ENCODE data around the gene TEX2. TPM values are rescaled to one million over a fixed set of nuclear protein-coding genes. Genes with fewer than 3 reads are reported as not detected.
A peak's percentile ranks its signal among the peaks of the same experiment; 100 is the strongest.

The TEX2 gene
- total and polyA plus RNA-seq, 2 of the 13 experiments (the other 11 are each of a cell fraction or from before 2014, with no cell fraction given) = 21.4 to 37.7 TPM

DNA sequence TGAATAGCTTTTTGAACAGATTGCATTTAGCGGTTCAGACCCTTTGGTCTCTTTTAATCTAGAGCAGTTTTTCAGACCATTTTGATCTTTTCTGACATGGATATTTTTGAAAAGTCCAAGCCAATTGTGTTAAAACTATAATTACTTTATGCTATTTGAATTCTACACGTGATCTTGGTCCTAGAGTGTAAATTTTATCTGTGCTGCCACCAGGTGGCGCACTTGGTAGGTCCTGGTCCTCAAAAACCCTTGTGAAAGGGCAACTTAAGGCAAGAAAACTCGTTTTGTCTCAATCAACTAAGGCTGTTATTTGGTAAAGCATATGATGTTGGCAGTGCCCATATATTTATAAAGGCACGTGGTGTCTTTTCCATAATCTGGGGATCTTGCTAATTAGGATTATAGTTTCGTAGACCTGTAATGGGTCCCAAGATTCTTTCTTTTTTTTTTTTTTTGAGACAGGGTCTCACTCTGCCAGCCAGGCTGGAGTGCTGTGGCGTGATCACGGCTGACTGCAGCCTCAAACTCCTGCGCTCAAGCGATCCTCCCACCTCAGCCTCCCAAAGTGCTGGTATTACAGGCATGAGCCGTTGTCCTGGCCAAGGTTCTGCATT lies 43.9 kb upstream of the TEX2 start (continued):
- TF ChIP-seq NR2F6 (IDR thresholded peaks at IDR 0.05) (0 out of 2 replicates have a peak, but pooled peaks have one; percentile 15), NR2F6 (CRISPR knock-in tag; IDR thresholded peaks at IDR 0.05) (0 out of 2 replicates have a peak, but pooled peaks have one; percentile 16), RXRB (CRISPR knock-in tag; IDR thresholded peaks at IDR 0.05; ENCODE audit: borderline replicate concordance) (no peak), RAD21 (CRISPR knock-in tag; IDR thresholded peaks at IDR 0.05) (peak; percentile 77), MIXL1 (CRISPR knock-in tag; IDR thresholded peaks at IDR 0.05) (0 out of 2 replicates have a peak, but pooled peaks have one; percentile 19), SALL1 (CRISPR knock-in tag; IDR thresholded peaks at IDR 0.05) (0 out of 2 replicates have a peak, but pooled peaks have one; percentile 19), ZFP36L2 (CRISPR knock-in tag; IDR thresholded peaks at IDR 0.05) (no peak), BHLHE40 (IDR thresholded peaks at IDR 0.05; ENCODE audit: low read length) (peak; percentile 77), XRCC5 (optimal IDR thresholded peaks at IDR 0.05; ENCODE audit: low read length) (peak; percentile 44), STAG1 (CRISPR knock-in tag; IDR thresholded peaks at IDR 0.05) (peak; percentile 89), ZNF891 (CRISPR knock-in tag; IDR thresholded peaks at IDR 0.05) (no peak), NFKB2 (CRISPR knock-in tag; IDR thresholded peaks at IDR 0.05; ENCODE audit: borderline replicate concordance) (no peak), ZNF331 (CRISPR knock-in tag; IDR thresholded peaks at IDR 0.05) (no peak), ZNF816 (CRISPR knock-in tag; IDR thresholded peaks at IDR 0.05; ENCODE audit: borderline replicate concordance) (0 out of 2 replicates have a peak, but pooled peaks have one; percentile 39), SMC3 (IDR thresholded peaks at IDR 0.05; ENCODE audit: low read length) (peak; percentile 96), KLF16 (CRISPR knock-in tag; IDR thresholded peaks at IDR 0.05) (0 out of 4 replicates have a peak, but pooled peaks of 1 of the 2 experiments have one; percentile 26)
- TF ChIP-seq, protein P1, sequence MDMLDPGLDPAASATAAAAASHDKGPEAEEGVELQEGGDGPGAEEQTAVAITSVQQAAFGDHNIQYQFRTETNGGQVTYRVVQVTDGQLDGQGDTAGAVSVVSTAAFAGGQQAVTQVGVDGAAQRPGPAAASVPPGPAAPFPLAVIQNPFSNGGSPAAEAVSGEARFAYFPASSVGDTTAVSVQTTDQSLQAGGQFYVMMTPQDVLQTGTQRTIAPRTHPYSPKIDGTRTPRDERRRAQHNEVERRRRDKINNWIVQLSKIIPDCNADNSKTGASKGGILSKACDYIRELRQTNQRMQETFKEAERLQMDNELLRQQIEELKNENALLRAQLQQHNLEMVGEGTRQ (IDR thresholded peaks at IDR 0.05; ENCODE audit: low read depth, low read length) = peak; percentile 51; the same call in 1 of the 2 replicates
- TF ChIP-seq, protein P1 (CRISPR knock-in tag; IDR thresholded peaks at IDR 0.05; ENCODE audit: borderline replicate concordance) = peak; percentile 76; the same call in 1 of the 2 replicates
- TF ChIP-seq, protein P2, sequence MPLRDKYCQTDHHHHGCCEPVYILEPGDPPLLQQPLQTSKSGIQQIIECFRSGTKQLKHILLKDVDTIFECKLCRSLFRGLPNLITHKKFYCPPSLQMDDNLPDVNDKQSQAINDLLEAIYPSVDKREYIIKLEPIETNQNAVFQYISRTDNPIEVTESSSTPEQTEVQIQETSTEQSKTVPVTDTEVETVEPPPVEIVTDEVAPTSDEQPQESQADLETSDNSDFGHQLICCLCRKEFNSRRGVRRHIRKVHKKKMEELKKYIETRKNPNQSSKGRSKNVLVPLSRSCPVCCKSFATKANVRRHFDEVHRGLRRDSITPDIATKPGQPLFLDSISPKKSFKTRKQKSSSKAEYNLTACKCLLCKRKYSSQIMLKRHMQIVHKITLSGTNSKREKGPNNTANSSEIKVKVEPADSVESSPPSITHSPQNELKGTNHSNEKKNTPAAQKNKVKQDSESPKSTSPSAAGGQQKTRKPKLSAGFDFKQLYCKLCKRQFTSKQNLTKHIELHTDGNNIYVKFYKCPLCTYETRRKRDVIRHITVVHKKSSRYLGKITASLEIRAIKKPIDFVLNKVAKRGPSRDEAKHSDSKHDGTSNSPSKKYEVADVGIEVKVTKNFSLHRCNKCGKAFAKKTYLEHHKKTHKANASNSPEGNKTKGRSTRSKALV (CRISPR knock-in tag; IDR thresholded peaks at IDR 0.05) = no peak
- TF ChIP-seq, protein P3, sequence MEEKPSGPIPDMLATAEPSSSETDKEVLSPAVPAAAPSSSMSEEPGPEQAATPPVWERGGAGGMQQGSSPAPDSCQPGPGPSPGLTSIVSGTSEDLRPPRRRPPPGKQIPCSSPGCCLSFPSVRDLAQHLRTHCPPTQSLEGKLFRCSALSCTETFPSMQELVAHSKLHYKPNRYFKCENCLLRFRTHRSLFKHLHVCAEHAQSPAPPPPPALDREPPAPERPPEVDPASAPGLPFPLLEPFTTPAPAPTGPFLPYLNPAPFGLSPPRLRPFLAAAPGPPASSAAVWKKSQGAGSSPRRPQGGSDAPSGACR (CRISPR knock-in tag; IDR thresholded peaks at IDR 0.05) = peak; percentile 49; the same call in 1 of the 2 replicates
- TF ChIP-seq, protein P4, sequence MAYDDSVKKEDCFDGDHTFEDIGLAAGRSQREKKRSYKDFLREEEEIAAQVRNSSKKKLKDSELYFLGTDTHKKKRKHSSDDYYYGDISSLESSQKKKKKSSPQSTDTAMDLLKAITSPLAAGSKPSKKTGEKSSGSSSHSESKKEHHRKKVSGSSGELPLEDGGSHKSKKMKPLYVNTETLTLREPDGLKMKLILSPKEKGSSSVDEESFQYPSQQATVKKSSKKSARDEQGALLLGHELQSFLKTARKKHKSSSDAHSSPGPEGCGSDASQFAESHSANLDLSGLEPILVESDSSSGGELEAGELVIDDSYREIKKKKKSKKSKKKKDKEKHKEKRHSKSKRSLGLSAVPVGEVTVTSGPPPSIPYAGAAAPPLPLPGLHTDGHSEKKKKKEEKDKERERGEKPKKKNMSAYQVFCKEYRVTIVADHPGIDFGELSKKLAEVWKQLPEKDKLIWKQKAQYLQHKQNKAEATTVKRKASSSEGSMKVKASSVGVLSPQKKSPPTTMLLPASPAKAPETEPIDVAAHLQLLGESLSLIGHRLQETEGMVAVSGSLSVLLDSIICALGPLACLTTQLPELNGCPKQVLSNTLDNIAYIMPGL (CRISPR knock-in tag; IDR thresholded peaks at IDR 0.05; ENCODE audit: borderline replicate concordance in 1 of 2, low read depth in 1 of 2) = 0 out of 4 replicates have a peak, but pooled peaks have one; percentile 31 to 33
- TF ChIP-seq, protein P5, sequence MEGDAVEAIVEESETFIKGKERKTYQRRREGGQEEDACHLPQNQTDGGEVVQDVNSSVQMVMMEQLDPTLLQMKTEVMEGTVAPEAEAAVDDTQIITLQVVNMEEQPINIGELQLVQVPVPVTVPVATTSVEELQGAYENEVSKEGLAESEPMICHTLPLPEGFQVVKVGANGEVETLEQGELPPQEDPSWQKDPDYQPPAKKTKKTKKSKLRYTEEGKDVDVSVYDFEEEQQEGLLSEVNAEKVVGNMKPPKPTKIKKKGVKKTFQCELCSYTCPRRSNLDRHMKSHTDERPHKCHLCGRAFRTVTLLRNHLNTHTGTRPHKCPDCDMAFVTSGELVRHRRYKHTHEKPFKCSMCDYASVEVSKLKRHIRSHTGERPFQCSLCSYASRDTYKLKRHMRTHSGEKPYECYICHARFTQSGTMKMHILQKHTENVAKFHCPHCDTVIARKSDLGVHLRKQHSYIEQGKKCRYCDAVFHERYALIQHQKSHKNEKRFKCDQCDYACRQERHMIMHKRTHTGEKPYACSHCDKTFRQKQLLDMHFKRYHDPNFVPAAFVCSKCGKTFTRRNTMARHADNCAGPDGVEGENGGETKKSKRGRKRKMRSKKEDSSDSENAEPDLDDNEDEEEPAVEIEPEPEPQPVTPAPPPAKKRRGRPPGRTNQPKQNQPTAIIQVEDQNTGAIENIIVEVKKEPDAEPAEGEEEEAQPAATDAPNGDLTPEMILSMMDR (CRISPR knock-in tag; IDR thresholded peaks at IDR 0.05) = peak; percentile 84

Measured in HepG2 (cell line).